AG04450 (cell line): ENCODE measurements around the gene HTD2. TPM values are rescaled to one million over a fixed set of nuclear protein-coding genes. Genes with fewer than 3 reads are reported as not detected.

Source experiments
- CTCF ChIA-PET: fragments of 300-600, 350-600 bp; formaldehyde crosslinking; extraction: SDS; loops from one replicate; lab custom pipeline; 2022; ENCODE audit warnings: antibody characterized with exemption, inconsistent platforms; lab: Charles Lee
- POLR2A ChIA-PET: fragments of 350-600 bp; formaldehyde crosslinking; extraction: SDS; loops from one replicate; lab custom pipeline; 2021; ENCODE audit warnings: antibody characterized with exemption, inconsistent platforms; lab: Yijun Ruan, JAX
- DNase-seq: peaks from one replicate; pipeline ENCODE4 v3.0.0-alpha.2; 2011; ENCODE audit warnings: low read depth, low spot score
- H3K27ac ChIP-seq: one replicate; pipeline ENCODE4 v1.5.1; 2012; ENCODE audit warnings: low read depth, low read length, control low read depth
- H3K27me3 ChIP-seq: one replicate; pipeline ENCODE4 v1.6.0; 2012; ENCODE audit warnings: low read length; ENCODE audit not compliant: control insufficient read depth, insufficient read depth
- H3K4me3 ChIP-seq: 2 replicates; pipeline ENCODE4 v1.5.1; 2011; ENCODE audit warnings: mild to moderate bottlenecking, low read depth, low read length, control low read depth
- H3K9me3 ChIP-seq: 2 replicates; pipeline ENCODE4 v1.5.1; 2012; ENCODE audit warnings: low read length; ENCODE audit not compliant: control insufficient read depth, insufficient read depth
- CTCF ChIP-seq: IDR thresholded peaks from 2 replicates; pipeline ENCODE4 v1.5.1; 2011; ENCODE audit warnings: low read depth, low read length, control low read depth, inconsistent platforms
- polyA plus RNA-seq: library from polyadenylated mRNA; depleted of rRNA; stranded (reverse); fragments of >200 nt; gene quantifications from 2 replicates; pipeline ENCODE4 v1.2.3, GENCODE V29; 2011

HTD2 gene
- polyA plus RNA-seq, 1 experiment: 9.6 TPM

DNA sequence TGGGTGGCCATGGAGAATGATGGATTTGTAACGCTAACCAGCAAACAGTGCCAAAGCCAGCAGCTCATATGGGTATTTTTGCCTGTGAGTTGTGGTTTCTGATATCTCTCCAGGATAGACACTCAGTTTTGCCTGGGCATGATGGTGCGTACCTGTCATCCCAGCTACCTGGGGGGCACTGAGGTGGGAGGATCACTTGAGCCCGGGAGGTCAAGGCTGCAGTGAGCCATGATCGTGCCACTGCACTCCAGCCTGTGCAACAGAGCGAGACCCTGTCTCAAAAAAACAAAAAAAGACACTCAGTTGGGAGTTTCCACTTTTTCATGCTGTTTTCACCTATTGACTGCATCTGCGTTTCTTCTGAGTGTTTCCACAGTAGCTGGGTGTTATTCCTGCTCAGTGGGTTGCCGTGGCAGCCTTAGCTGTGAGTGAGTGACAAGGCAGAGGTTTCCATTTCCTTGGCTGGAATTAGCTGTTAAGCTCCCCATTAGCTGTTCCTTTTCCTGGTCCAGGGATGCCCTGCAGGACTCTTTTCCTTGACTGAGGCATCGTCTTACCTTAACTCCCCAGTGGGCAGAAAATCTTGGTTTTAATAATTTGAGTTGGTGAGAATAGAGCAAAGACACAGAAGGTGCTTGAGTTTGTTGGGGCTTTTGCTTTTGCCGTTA lies 14.5 kb upstream of the HTD2 start:
- no peak overlapping the region for H3K4me3 ChIP-seq
- CTCF ChIA-PET: interaction anchor here (0.8 to 2.0 kb wide), 4 partner anchors 8 to 114 kb away, joined by 3 to 4 read pairs (median 3); partner anchors contain the start of gene RPP14
- no peaks in the 10 kb centered on the region for H3K27me3 ChIP-seq
- peaks cover 3% of the 10 kb centered on the region; the same call in 1 of the 2 replicates for H3K9me3 ChIP-seq
- no peak for TF ChIP-seq CTCF
- POLR2A ChIA-PET: no interaction called here
- no peak overlapping the region for H3K27ac ChIP-seq
- no peak for DNase-seq

GRCh38 chr3:58292866-58293265 lies 13.5 kb upstream of the HTD2 start:
- Histone ChIP-seq H3K9me3 (peaks cover 3% of the 10 kb centered on the region; the same call in 1 of the 2 replicates), H3K27me3 (no peaks in the 10 kb centered on the region), H3K27ac (no peak overlapping the region), H3K4me3 (no peak overlapping the region)
- no peak for TF ChIP-seq CTCF
- ChIA-PET CTCF (interaction anchor here (1.2 to 2.0 kb wide), 2 partner anchors 105 to 115 kb away, joined by 3 to 4 read pairs; no protein-coding TSS in a partner anchor), POLR2A (no interaction called here)
- DNase-seq: no peak

DNA sequence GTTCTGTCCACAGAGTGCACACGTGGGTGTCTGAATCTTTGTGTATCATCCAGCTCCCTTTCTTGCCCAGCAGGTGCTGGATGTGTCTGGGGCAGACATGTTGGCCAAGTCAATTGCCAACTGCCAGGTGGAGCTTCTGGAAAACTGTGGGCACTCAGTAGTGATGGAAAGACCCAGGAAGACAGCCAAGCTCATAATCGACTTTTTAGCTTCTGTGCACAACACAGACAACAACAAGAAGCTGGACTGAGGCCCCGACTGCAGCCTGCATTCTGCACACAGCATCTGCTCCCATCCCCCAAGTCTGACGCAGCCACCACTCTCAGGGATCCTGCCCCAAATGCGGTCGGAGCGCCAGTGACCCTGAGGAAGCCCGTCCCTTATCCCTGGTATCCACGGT lies 12.8 kb upstream of the HTD2 start:
- ChIA-PET CTCF (interaction anchor here (2.0 to 3.6 kb wide), 2 partner anchors 13 to 106 kb away, joined by 4 to 23 read pairs; partner anchors contain the start of genes HTD2 and RPP14), POLR2A (no interaction called here)
- H3K4me3 ChIP-seq: no peak overlapping the region
- peaks cover 2% of the 10 kb centered on the region for H3K27me3 ChIP-seq
- DNase-seq: no peak
- TF ChIP-seq CTCF: no peak
- H3K9me3 ChIP-seq: peaks cover 3% of the 10 kb centered on the region; the same call in 1 of the 2 replicates
- H3K27ac ChIP-seq: no peak overlapping the region

DNA sequence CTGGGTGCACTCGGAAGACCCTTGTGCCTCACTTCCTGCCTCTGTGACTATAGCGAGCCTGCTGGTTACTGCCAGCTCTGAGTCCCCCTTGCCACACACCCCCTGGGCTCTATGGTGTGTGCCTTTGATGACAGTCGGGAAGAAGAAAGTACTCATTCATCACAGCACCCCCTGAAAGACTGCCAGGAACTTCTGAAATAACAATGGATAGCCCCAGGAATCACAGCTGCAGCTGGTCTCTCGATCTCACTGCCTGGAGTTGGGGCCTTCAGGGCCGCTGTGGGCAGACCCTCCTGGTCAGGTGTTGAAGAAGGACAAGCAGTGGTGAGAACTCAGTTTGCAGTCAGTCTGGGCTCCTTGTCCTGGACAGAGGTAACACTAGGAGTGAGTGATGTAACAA lies 10.1 kb upstream of the HTD2 start:
- H3K27ac ChIP-seq: no peak overlapping the region
- ChIA-PET CTCF (interaction anchor here (1.3 to 10.7 kb wide), 3 partner anchors 10 to 119 kb away, joined by 3 to 216 read pairs (median 23); partner anchors contain the start of genes HTD2 and RPP14), POLR2A (no interaction called here)
- DNase-seq: no peak
- no peak for TF ChIP-seq CTCF
- no peak overlapping the region for H3K4me3 ChIP-seq
- peaks cover 6% of the 10 kb centered on the region for H3K27me3 ChIP-seq
- no peaks in the 10 kb centered on the region for H3K9me3 ChIP-seq

DNA sequence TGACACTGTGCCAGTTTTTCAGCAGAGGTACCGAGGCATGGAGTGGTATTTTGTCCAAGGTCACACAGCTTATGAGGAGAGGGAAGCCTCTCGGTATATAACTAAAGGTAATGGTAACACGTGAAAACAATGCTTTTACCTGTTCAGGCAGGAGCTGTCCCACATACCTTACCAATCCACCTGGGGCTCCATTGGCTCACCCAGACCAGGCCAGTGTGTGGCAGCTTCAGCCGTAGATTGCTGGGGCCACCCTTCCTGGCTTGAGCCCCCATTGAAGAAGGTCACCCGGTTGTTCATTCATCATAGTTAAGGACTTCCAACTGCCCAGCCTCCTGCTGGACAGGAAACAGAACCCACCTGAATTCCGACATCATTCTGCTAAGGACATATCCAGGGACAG lies 9.5 kb upstream of the HTD2 start:
- no peaks in the 10 kb centered on the region for H3K9me3 ChIP-seq
- DNase-seq: no peak
- H3K27ac ChIP-seq: no peak overlapping the region
- peaks cover 8% of the 10 kb centered on the region for H3K27me3 ChIP-seq
- ChIA-PET POLR2A (no interaction called here), CTCF (interaction anchor here (1.3 to 10.7 kb wide), 3 partner anchors 10 to 120 kb away, joined by 3 to 216 read pairs (median 23); partner anchors contain the start of genes HTD2 and RPP14)
- no peak overlapping the region for H3K4me3 ChIP-seq
- no peak for TF ChIP-seq CTCF
